ENCODE results near the gene SPOCK1.

GRCh38 chr5:137195483-137195882 lies 303.6 kb downstream of the SPOCK1 start:
- TF ChIP-seq, protein P1, sequence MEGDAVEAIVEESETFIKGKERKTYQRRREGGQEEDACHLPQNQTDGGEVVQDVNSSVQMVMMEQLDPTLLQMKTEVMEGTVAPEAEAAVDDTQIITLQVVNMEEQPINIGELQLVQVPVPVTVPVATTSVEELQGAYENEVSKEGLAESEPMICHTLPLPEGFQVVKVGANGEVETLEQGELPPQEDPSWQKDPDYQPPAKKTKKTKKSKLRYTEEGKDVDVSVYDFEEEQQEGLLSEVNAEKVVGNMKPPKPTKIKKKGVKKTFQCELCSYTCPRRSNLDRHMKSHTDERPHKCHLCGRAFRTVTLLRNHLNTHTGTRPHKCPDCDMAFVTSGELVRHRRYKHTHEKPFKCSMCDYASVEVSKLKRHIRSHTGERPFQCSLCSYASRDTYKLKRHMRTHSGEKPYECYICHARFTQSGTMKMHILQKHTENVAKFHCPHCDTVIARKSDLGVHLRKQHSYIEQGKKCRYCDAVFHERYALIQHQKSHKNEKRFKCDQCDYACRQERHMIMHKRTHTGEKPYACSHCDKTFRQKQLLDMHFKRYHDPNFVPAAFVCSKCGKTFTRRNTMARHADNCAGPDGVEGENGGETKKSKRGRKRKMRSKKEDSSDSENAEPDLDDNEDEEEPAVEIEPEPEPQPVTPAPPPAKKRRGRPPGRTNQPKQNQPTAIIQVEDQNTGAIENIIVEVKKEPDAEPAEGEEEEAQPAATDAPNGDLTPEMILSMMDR (conservative IDR thresholded peaks at IDR 0.05; ENCODE audit: low read depth, low read length) = no peak
- TF ChIP-seq RFX5 (IDR thresholded peaks at IDR 0.05; ENCODE audit: low read depth, low read length) (no peak), MAZ (IDR thresholded peaks at IDR 0.05; ENCODE audit: borderline replicate concordance, low read depth, low read length) (no peak), MXI1 (IDR thresholded peaks at IDR 0.05; ENCODE audit: borderline replicate concordance, low read depth, low read length) (no peak), RCOR1 (IDR thresholded peaks at IDR 0.05; ENCODE audit: insufficient replicate concordance, low read length) (no peak)

All from IMR-90 (cell line).